Progenitor cell of endocrine pancreas (in vitro differentiated cells): ENCODE results near the gene FUT3. TPM values are rescaled to one million over a fixed set of nuclear protein-coding genes. Genes with fewer than 3 reads are reported as not detected.

Experiments
- DNase-seq: peaks from one replicate; pipeline ENCODE4 v3.0.0; 2021; ENCODE audit warnings: low spot score; ENCODE audit not compliant: unreplicated experiment
- H3K27ac Mint-ChIP-seq: 2 replicates; pipeline ENCODE4 v1.8.0; 2021; ENCODE audit warnings: mild to moderate bottlenecking, moderate library complexity, mixed read lengths
- H3K27me3 Mint-ChIP-seq: 2 replicates; pipeline ENCODE4 v1.8.0; 2021; ENCODE audit warnings: mixed read lengths
- H3K36me3 Mint-ChIP-seq: 2 replicates; pipeline ENCODE4 v1.8.0; 2022; ENCODE audit warnings: mixed read lengths; ENCODE audit not compliant: insufficient read depth
- H3K4me1 Mint-ChIP-seq: 2 replicates; pipeline ENCODE4 v1.8.0; 2021; ENCODE audit warnings: low read depth, mixed read lengths
- H3K4me3 Mint-ChIP-seq: 2 replicates; pipeline ENCODE4 v1.8.0; 2021; ENCODE audit warnings: low read depth, mild to moderate bottlenecking, moderate library complexity, mixed read lengths
- H3K9me3 Mint-ChIP-seq: 2 replicates; pipeline ENCODE4 v1.8.0; 2021; ENCODE audit warnings: low read depth, mixed read lengths
- CTCF ChIP-seq: fragments of 200-600 bp; sonication (generic); IDR thresholded peaks from one replicate; pipeline ENCODE4 v1.5.0; 2021; ENCODE audit warnings: antibody characterized with exemption, mild to moderate bottlenecking; ENCODE audit not compliant: unreplicated experiment
- total RNA-seq: library from RNA; stranded (reverse); gene quantifications from 2 replicates; pipeline ENCODE4 v1.2.1, GENCODE V29; 2021

Gene FUT3
- total RNA-seq, 1 donor from 2014 or later: not detected

DNA sequence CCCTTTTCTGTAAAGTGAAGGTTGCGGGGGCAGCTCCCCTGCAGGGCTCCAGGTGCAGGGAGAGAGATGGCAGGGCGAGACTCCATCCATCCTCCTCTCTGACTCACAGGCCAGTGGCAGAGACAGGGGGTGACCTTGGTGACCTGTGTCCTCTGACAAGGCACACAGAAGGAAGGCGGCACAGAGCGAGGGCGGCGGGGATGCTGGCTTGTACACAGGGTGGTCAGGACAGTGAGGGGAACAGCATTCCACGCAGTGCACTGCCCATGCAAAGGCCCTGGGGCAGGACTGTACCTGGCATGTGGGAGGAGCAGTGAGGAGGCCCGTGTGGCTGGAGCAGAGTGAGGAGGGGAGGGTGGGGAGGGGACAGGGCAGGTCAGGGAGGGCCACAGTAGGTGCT is 44.6 kb upstream of the FUT3 start:
- peaks cover under 1% of the 10 kb centered on the region for H3K27me3 Mint-ChIP-seq
- no peak for DNase-seq
- H3K27ac Mint-ChIP-seq: no peak overlapping the region
- no peak overlapping the region for H3K4me3 Mint-ChIP-seq
- no peaks in the 10 kb centered on the region for H3K4me1 Mint-ChIP-seq
- peaks cover 2% of the 10 kb centered on the region for H3K36me3 Mint-ChIP-seq
- H3K9me3 Mint-ChIP-seq: no peaks in the 10 kb centered on the region
- TF ChIP-seq CTCF: no peak

GRCh38 chr19:5895409-5895808 is 44.2 kb upstream of the FUT3 start:
- H3K4me3 Mint-ChIP-seq: no peak overlapping the region
- H3K36me3 Mint-ChIP-seq: peaks cover 2% of the 10 kb centered on the region
- H3K9me3 Mint-ChIP-seq: no peaks in the 10 kb centered on the region
- no peak overlapping the region for H3K27ac Mint-ChIP-seq
- no peak for DNase-seq
- peaks cover 4% of the 10 kb centered on the region for H3K27me3 Mint-ChIP-seq
- H3K4me1 Mint-ChIP-seq: no peaks in the 10 kb centered on the region
- no peak for TF ChIP-seq CTCF

DNA sequence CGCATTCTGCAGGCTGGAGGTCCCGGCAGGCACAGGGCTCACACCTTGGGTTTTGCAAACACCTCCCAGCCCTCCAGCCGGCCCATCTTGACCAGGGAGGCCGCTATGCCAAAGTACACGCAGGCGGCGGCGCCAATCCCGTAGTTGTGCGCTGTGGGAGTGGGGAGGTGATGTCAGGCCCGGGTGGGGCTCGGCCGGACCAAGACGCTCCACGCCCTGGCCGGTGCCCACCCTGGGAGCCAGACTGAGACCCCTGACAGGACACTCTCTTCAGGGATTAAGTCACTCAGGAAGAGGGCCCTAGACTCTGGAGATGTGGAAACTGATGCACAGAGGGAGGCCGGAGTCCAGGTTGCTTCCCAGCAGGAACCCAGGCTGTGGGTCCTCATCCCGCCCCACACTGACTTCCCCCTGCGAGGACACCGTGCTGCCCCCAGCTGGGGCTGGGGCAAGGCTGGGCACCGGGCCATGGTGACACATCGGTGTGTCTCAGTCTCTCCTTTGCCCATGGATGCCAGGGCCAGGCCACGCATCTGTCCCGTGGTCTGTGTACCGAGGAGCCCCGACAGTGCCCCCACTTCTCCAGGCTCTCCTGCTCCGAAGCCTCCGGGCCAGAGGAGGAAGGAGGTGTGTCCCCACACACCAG is 43.6 kb upstream of the FUT3 start:
- Mint-ChIP-seq H3K27me3 (peaks cover 8% of the 10 kb centered on the region), H3K9me3 (no peaks in the 10 kb centered on the region), H3K4me3 (no peak overlapping the region), H3K4me1 (no peaks in the 10 kb centered on the region), H3K36me3 (peaks cover 2% of the 10 kb centered on the region), H3K27ac (no peak overlapping the region)
- no peak for DNase-seq
- no peak for TF ChIP-seq CTCF

DNA sequence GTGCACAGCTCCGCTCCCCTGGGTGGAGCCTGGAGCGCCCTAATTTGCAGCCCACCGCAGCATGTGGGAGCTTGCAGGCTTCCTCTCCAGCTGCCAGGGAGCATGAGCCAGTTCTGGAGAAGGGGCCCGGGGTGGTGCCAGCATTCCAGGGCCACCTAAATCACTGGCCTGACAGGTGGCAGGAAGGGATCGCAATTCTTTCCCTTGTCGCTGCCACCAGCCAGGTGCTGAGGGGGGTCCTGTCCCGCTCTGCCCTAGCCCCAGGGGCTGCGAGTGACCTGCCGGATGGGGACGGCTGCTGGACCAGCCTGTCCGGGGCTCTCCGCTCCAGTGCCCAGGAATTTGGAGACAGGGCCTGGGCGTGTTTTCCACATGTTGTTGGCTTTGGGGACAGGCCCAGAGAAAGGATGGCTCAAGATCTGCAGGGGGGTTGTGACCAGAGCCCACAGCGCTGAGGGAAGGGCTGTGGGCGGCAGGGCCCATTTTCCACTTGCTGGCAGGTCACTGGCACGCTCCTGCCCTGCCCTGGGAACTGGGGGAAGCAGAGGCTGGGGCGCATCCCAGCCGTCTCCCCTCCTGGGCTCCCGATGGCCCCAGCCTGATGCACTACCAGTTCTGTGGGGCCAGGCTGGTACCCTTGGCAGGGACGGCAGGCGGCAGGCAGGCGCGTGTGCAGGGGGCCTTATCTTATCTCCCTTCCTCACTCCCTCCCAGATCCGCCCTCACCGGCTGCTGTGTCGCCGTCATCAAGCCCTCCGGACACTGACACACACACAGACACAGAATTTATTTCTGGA is 42.9 kb upstream of the FUT3 start:
- Mint-ChIP-seq H3K9me3 (no peaks in the 10 kb centered on the region), H3K4me1 (no peaks in the 10 kb centered on the region), H3K4me3 (no peak overlapping the region), H3K36me3 (peaks cover 2% of the 10 kb centered on the region), H3K27me3 (peaks cover 13% of the 10 kb centered on the region), H3K27ac (no peak overlapping the region)
- TF ChIP-seq CTCF: no peak
- DNase-seq: no peak

DNA sequence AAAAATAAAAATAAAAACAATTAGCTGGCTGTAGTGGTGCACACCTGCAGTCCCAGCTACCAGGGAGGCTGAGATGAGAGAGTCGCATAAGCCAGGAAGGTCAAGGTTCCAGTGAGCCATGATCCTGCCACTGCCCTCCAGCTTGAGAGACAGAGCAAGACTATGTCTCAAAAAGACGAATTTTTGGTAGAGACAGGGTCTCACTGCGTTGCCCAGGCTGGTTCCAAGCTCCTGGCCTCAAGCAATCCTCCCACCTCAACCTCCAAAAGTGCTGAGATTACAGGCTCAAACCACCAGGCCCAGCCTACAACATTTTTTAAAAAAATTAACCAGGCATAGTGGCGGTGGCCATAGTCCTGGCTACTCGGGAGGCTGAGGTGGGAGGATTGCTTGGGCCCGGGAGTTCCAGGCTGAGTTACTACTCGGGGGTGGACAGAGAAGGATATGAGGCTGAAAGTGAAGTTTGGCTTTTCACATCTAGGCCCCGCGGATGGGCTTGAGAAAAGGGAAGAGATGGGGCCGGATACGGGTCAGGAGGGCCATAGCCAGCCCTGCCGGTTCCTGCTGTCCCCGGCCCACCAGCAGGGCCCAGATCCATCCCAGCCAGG is 42.2 kb upstream of the FUT3 start:
- Mint-ChIP-seq H3K36me3 (peaks cover 2% of the 10 kb centered on the region), H3K4me1 (no peaks in the 10 kb centered on the region)
- no peak for TF ChIP-seq CTCF

More for the DNA sequence above, 42.2 kb upstream of the FUT3 start:
- Mint-ChIP-seq H3K4me3 (no peak overlapping the region), H3K27me3 (peaks cover 14% of the 10 kb centered on the region), H3K9me3 (no peaks in the 10 kb centered on the region), H3K27ac (no peak overlapping the region)
- DNase-seq: no peak
